T47D (cell line): ENCODE measurements around the gene NEMP1.
A peak's percentile ranks its signal among the peaks of the same experiment; 100 is the strongest.

Experiments used
- DNase-seq, 2 experiments: peaks; one replicate each; pipeline versions ENCODE4 v3.0.0 to v3.0.0-alpha.2; 2011 to 2012; ENCODE audit warnings: low read depth in 1 of 2, low spot score in 1 of 2
- JUND ChIP-seq: IDR thresholded peaks from 2 replicates; pipeline ENCODE4 v1.6.1; 2012; ENCODE audit warnings: low read depth
- in situ Hi-C: cut with HindIII; loops from 2 replicates; pipeline ENCODE4 v1.10.0; 2016; ENCODE audit warnings: low sequenced_read_pairs, low pct_unique_long_range_greater_than_20kb

Gene NEMP1

GRCh38 chr12:57016348-57016747 is 62.2 kb downstream of the NEMP1 start, which contains the start of gene TAC3:
Gene TAC3 (minus strand): TSS chr12:57016529. CDS start chr12:57015797, 732 bp downstream.
- in situ Hi-C loops: no loop called here
- no peak for TF ChIP-seq JUND
- no peak for DNase-seq

GRCh38 chr12:57012600-57013465 is 65.8 kb downstream of the NEMP1 start:
- TF ChIP-seq JUND: no peak
- in situ Hi-C loops: no loop called here
- no peak for DNase-seq

DNA sequence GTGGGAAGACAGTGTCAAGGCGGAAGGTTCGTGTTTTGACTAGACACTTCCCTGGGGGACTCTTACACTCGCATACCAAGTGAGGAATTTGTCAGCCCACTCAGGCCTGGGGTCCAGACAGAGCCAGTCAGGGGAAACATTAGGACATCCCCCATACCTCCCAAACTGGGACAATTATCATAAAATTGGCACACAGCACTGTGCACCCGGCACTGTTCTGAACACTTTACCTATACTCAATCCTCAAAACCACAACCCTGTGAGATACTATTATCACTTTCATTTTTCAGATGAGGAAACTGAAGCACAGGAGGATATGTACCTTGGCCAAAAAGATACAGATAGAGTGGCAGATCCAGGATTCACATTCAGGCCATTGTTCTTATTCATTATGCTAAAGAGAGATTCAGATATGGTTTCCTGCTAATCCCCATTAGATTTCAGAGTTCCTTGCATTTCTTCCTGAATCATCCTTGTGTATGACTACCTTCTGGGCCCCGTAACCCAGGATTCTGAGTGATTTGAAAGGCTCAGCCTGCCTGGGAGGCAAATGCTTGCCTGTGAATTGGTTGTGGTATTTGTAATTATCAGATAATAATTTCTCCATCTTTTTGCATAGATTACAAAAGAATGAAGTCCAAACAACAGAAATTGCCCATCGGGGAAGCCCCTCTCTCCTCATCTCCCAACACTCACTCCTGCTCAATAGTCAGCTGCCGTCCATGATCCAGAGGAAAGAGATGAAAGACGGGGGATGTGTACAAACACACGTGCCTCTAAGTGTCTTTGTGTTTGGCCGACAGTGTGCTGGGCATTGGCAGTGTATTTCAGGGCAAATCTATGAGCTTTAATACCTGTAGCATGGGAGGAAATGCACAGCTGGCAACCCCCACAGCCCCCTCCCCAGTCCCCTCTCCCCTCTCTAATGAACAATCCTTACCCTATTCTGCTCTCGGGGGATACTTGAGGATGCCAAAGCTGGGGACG is 66.9 kb downstream of the NEMP1 start:
- DNase-seq: no peak
- in situ Hi-C loops: no loop called here
- no peak for TF ChIP-seq JUND

DNA sequence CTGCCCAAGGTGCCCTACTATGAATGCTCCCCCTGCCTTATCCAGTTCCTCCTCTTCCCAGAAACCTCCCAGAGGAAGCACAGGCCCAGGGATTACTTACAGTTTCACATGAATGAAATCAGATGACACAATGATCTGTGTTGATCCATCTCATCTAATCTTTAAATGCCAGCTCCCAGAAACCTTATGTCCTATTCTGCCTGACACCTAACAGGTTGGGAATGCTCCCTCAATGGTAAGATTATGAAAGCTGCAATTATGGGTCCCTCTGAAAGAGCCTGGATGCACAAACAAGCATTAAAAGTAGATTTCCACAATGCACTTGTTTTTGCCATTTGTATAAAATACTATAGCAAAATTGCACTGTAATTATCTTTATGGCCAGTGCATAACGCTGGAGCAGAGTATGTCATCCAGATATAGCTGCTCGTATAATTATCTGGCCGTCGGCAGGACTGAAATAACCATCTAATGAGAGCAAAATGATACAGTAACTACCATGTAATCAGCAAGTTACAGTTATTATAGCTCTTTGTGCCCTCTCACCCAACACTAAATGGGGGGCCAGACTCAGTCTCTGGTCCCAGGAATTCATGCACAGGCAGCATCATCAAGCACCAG is 67.9 kb downstream of the NEMP1 start:
- in situ Hi-C loops: no loop called here
- DNase-seq: no peak
- TF ChIP-seq JUND: no peak

DNA sequence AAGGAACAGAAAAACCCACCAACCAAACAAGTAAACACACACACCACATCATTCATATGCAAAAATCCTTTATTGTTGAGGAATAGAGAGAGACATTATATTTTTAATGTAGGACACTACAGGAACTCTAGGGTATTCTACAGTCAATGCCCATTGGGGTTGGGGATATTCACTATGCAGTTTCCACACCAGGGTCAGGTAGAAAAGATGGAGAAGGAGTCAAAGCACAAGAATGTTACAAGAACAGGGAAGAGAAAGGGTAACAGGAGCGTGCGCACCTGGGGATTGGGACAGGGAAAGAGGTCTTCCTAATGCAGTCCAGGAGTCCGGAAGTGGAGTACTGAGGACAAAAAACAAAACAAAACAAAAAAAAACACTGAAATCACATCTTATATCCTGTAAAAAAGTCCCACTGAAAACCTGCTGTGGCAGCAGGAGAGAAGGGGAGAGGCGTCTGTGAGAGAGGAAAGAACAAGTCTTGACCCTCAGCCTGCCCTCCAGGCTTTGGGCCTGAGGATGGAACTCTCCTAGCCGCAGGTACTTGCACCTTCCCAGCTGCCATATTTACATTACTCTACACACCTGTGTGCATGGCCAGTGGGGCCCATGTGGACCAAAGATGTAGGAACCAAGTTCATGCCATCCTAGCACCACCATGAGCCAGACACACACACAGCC is 68.5 kb downstream of the NEMP1 start:
- in situ Hi-C loops: no loop called here
- no peak for TF ChIP-seq JUND
- DNase-seq: no peak

DNA sequence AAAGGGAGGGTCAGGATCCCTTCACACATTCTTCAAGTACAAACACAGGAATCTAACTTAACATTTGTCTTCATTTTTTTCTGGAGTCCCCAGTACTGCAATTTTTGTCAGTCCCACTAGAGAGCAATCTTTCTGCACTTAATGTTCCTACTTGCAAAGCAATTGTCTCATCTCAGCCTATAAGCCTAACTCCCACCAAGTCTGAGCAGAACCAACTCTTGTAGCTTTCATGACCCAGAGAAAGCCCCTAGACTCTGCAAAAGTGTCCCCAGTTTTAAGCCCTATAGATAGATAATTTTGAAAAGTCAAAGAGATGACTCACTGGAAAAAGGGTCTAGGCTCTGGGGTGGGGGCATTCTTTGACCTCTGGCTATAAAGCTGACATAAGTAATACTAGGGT is 70.4 kb downstream of the NEMP1 start:
- no peak for TF ChIP-seq JUND
- peak; percentile 51 to 84 for DNase-seq
- in situ Hi-C loops: no loop called here

- in situ Hi-C loops: no loop called here
Measured at GRCh38 chr12:57006809-57007475, 71.6 kb downstream of the NEMP1 start.

GRCh38 chr12:57005980-57006808 is 72.4 kb downstream of the NEMP1 start, which contains the start of gene ZBTB39:
Gene ZBTB39 (minus strand): TSS chr12:57006546. CDS start chr12:57004917, 1,629 bp downstream.
- DNase-seq: peak; percentile 75 to 84

More at GRCh38 chr12:57006809-57007475, 71.6 kb downstream of the NEMP1 start:
- TF ChIP-seq JUND: no peak
- no peak for DNase-seq

More at GRCh38 chr12:57005980-57006808, 72.4 kb downstream of the NEMP1 start, which contains the start of gene ZBTB39:
- TF ChIP-seq JUND: no peak
- in situ Hi-C loops: no loop called here
